HG02840 (cell line): Measurements from ENCODE around the gene LGALS1.
"Not testable (repeated sequence)": the region's sequence is repeated elsewhere in the genome, so short reads cannot be mapped to it uniquely, and the experiment has no call there.

Experiments used
- ATAC-seq: cut with Tn5 transposase; IDR thresholded peaks from one replicate; pipeline ENCODE4 v1.9.1; 2021; ENCODE audit warnings: mild to moderate bottlenecking, moderate library complexity, moderate number of reproducible peaks; ENCODE audit not compliant: unreplicated experiment, low FRiP score

The LGALS1 gene

GRCh38 chr22:37711490-37711889 is 36.1 kb downstream of the LGALS1 start:
- ATAC-seq: no peak

GRCh38 chr22:37713761-37714160 is 38.3 kb downstream of the LGALS1 start:
- no peak for ATAC-seq

GRCh38 chr22:37714634-37715033 is 39.2 kb downstream of the LGALS1 start:
- no peak for ATAC-seq

- no peak for ATAC-seq
Measured at GRCh38 chr22:37715760-37716159, 40.3 kb downstream of the LGALS1 start.

GRCh38 chr22:37716708-37717107 is 41.3 kb downstream of the LGALS1 start:
- ATAC-seq: no peak

GRCh38 chr22:37717235-37717634 is 41.8 kb downstream of the LGALS1 start:
- not testable (repeated sequence) for ATAC-seq

GRCh38 chr22:37717746-37718305 is 42.4 kb downstream of the LGALS1 start:
- ATAC-seq: not testable (repeated sequence)

GRCh38 chr22:37725551-37726240 is 50.3 kb downstream of the LGALS1 start:
- no peak for ATAC-seq

GRCh38 chr22:37726241-37726887 is 50.9 kb downstream of the LGALS1 start:
- no peak for ATAC-seq

GRCh38 chr22:37728620-37729019 is 53.2 kb downstream of the LGALS1 start:
- no peak for ATAC-seq
